HFF-Myc (cell line): ENCODE results near the gene PPL.

Experiments used
- DNase-seq: peaks from one replicate; pipeline ENCODE4 v3.0.0-alpha.2; 2011; ENCODE audit warnings: low read depth; ENCODE audit errors: extremely low read depth
- H3K4me3 ChIP-seq: replicated peaks from 2 replicates; pipeline ENCODE4 v1.5.1; 2011; ENCODE audit warnings: low read depth, mild to moderate bottlenecking, control low read depth, low read length
- TF ChIP-seq, protein P1 (sequence below): IDR thresholded peaks from 2 replicates; pipeline ENCODE4 v1.5.1; 2012; ENCODE audit warnings: mild to moderate bottlenecking, low read depth, low read length, control low read depth; ENCODE audit errors: missing control alignments

The PPL gene

DNA sequence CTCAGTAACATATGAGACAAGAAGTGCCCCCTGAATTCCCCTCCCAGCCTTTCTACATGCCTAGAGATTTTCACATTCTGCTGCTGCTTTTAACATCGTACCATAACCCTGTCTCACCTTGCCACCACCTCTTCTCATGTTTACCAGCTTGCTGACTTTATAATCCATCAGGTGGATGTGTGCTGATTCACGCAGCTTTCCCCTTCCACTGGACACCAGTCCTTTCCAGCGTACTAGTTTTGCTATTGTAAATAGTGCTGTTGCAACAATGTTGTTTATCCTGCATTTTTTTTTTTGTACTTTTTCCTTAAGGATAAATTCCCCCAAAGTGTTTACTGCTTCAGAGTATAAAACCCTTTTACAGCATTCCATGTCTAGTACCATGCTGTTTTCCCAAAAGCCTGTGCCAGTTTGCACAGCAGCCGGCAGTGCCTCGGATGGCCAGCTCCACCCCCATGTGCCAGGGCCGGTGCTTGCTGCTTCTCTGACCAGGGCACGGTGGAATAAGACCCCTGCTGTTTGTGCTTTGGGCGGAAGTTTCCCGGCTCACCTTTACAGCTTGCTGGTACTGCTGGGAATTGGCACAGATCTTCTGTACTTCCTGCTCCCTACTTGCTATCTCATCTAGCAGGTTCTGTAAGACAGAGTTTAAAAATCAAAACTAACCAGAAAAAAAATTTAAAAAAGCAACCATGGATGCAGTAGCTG, 48.4 kb downstream of the PPL start:
- H3K4me3 ChIP-seq = no peak overlapping the region
- TF ChIP-seq, protein P1, sequence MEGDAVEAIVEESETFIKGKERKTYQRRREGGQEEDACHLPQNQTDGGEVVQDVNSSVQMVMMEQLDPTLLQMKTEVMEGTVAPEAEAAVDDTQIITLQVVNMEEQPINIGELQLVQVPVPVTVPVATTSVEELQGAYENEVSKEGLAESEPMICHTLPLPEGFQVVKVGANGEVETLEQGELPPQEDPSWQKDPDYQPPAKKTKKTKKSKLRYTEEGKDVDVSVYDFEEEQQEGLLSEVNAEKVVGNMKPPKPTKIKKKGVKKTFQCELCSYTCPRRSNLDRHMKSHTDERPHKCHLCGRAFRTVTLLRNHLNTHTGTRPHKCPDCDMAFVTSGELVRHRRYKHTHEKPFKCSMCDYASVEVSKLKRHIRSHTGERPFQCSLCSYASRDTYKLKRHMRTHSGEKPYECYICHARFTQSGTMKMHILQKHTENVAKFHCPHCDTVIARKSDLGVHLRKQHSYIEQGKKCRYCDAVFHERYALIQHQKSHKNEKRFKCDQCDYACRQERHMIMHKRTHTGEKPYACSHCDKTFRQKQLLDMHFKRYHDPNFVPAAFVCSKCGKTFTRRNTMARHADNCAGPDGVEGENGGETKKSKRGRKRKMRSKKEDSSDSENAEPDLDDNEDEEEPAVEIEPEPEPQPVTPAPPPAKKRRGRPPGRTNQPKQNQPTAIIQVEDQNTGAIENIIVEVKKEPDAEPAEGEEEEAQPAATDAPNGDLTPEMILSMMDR = no peak
- DNase-seq = no peak

DNA sequence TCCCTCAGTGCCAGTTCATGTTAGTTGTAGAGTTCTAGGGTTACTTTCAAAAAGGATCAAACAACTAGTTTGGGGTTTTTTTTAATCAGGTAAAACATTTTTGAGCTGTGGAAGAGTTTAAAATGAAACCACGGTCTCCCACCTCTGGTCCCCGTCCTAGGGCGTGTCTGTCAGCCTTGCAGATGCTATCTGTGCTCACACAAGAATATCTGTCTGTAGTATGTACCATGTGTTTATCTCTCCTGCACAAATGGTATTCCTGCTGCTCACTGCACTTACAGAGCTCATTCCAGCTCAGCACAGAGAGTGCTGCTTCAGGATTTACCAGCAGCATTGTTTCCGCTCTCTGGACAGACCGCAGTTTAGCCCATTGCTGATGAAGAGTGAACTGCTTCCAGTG, 50.8 kb downstream of the PPL start:
- no peak overlapping the region for H3K4me3 ChIP-seq
- TF ChIP-seq, protein P1 = no peak
- DNase-seq = no peak

DNA sequence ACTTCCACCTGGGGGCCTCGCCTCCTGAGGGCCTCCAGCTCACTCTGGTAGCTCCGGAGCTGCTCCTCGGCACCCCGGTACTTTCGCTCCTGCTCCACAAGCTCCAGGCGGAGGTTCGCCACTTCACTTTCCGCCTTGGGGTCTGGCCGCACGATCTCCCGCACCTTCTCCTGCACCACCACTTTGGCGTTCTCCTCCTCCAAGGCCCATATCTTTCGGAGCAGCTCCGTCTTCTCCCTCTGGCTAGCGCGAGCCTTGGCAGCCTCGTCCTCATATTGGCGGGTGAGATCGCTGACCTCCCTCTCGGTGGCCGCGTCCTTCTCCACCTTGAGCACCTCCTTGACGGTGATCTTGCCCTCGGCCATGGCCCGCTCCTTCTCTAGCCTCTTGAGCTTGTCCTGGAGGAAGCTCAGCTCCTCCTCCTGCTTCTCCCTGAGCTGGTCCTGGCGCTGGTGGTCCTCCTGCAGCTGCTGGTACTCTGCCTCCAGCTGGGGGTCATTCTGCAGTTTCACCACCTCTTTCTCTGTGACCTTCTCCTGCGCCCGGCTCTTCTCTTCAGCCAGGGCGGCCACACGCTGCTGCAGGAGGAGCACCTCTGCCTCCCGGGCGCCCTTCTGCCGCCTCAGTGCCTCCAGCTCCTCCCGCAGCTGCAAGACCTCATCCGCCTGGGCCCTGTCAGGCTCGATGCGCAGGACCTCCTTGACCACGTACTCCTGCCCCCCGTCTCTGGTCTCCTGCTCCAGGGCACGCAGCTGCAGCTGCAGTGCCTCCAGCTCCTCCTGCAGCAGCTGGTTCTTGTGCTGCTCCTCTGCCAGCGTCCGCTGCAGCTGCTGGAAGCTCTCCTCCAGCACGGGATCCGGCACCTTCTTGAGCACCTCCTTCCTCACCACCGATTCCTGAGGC, 51.7 kb downstream of the PPL start:
- no peak overlapping the region for H3K4me3 ChIP-seq
- TF ChIP-seq, protein P1 = no peak
- DNase-seq = no peak

DNA sequence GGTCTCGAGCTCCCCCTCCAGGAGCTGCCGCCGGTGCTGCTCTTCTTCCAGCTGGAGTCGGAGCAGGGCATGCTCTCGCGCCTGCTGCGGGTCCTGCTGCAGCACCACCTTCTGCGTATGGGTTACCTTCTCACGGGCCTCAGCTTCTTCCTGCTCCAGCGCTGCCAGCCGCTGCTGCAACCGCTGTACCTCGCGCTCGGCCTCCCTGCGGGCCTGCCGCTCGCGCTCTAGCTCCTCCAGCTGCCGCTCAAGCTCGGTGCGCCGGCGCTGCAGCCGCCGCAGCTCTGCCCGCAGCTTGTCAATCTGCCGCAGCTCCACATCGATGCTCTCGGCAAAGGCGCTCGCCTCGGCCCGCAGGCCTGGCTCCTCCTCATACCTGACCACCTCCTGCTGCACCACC, 52.7 kb downstream of the PPL start:
- no peak for DNase-seq
- TF ChIP-seq, protein P1 = no peak
- H3K4me3 ChIP-seq = no peak overlapping the region

DNA sequence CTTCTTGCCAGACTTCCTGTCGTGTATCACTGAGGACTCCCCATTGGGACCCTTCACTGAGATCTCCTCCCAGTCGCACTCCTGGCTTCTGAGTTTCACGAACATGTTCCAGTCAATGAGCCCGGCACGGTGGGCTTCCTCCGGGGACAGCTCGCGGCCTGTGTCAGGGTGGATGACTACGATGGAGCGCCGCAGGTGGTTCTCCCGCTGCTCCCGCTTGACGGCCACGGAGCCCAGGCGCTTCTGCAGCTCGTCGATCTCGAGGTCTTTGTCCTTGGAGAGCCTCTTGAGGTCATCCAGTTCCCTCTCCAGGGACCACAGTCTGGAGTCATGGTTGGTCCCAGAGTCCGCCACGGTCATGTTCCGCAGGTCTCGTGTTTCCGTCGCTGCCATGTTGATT, 53.4 kb downstream of the PPL start:
- TF ChIP-seq, protein P1 = no peak
- DNase-seq = no peak

DNA sequence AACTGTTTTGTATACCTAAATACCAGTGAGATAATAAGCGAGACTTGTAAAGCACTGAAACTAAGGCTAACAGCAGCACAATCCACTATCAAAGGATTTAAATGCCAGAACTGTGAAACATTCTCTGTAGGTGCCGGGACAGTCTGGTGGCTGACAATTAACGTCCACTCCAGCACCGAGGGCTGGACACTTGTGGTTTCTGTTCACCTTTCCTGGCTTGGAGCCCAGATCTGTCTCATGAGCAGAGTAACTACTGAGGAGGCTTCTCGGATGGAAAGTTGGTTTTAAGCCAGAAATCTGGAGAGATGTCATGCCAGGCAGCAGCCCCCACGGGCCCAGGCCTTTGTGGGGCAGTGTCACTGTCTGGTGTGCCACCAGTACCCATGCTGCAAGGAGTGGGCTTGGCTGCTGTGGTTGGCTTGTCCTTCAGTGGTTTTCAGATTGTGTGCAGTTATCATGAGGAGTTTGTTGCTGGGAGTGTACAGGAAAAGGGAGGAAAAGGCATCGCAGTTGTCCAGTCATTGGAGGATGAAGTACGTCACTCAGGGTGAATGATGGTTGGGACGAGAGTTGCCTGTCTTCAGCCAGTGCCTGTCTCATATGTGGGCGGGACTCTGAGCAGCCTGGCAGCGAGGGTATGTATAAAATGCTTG, 54.2 kb downstream of the PPL start:
- no peak overlapping the region for H3K4me3 ChIP-seq
- DNase-seq = no peak
- TF ChIP-seq, protein P1 = no peak

More for the DNA sequence above, 53.4 kb downstream of the PPL start:
- H3K4me3 ChIP-seq = no peak overlapping the region
